ENCODE data around the gene TNFRSF21. TPM values are rescaled to one million over a fixed set of nuclear protein-coding genes. Genes with fewer than 3 reads are reported as not detected.
"Not testable (repeated sequence)": the region's sequence is repeated elsewhere in the genome, so short reads cannot be mapped to it uniquely, and the experiment has no call there.

The TNFRSF21 gene
- total RNA-seq, 1 donor, result 5.2 TPM

DNA sequence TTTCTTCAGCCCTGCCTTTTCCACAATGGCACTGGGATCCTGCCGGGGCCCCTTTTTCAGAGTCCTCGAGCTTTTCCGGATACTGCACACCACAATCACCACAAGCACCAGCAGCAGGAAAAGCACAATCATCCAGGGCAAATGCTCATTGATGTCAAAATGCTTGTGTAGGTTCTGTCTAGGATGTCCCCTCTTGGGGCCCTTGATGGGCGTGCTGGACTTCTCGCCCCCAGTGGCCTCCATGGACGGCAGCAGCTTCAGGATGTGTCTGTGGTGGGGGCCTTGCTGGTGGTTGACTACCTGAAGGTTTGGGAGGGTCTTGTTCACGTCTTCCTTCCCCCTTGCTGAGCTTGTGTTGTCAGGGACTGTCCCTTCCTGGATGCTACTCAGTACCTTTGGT is 25.7 kb downstream of the TNFRSF21 start:
- H3K4me1 ChIP-seq (ENCODE audit: insufficient read depth, low read length), result no peaks in the 10 kb centered on the region

DNA sequence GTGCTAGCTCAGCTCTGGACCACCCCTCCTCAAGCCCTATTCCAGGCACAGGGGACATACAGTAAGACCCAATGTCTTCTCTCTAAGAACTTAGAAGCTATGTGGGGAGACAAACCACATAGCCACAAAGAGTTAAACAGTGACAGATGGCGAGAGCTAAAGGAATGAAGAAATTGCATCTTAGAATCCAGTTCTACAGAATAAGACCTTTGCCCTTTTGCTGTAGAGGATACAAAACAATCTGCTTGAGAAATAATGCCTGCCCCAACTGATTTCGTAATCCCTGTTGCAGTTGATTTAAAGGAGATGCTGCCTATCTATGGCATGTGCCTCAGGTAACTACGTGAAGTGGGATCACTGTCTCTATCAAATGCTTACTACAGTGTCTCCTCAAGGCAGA is 31.2 kb downstream of the TNFRSF21 start:
- Histone ChIP-seq H3K27me3 (ENCODE audit: insufficient read depth, low read length) (no peaks in the 10 kb centered on the region), H3K9me3 (ENCODE audit: low read depth, low read length) (no peaks in the 10 kb centered on the region), H3K4me3 (ENCODE audit: low read length) (no peak overlapping the region), H3K4me1 (ENCODE audit: insufficient read depth, low read length) (no peaks in the 10 kb centered on the region)

More for the DNA sequence above, 25.7 kb downstream of the TNFRSF21 start:
- Histone ChIP-seq H3K4me3 (ENCODE audit: low read length) (no peak overlapping the region), H3K27me3 (ENCODE audit: insufficient read depth, low read length) (no peaks in the 10 kb centered on the region), H3K9me3 (ENCODE audit: low read depth, low read length) (no peaks in the 10 kb centered on the region)

DNA sequence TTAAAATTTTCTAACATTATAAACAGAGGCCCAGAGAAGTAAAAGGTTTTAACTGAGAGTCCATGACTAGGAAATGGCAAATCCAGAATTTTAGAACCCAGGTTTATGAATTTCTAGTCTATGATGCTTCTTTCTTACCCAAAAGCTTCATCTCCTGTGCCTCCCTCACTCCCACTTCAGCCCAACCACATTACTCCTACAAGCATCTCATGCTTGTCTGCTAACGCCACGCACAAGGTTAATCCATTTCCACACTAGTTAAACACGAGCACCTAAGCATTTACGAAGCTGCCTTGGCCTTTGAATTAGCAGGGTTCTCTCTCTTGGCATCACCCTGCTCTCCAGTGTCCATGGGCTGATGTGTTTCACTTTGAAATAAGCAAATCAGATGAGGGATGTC is 32.0 kb downstream of the TNFRSF21 start:
- Histone ChIP-seq H3K27me3 (ENCODE audit: insufficient read depth, low read length) (no peaks in the 10 kb centered on the region), H3K4me1 (ENCODE audit: insufficient read depth, low read length) (no peaks in the 10 kb centered on the region), H3K9me3 (ENCODE audit: low read depth, low read length) (no peaks in the 10 kb centered on the region), H3K4me3 (ENCODE audit: low read length) (no peak overlapping the region)

DNA sequence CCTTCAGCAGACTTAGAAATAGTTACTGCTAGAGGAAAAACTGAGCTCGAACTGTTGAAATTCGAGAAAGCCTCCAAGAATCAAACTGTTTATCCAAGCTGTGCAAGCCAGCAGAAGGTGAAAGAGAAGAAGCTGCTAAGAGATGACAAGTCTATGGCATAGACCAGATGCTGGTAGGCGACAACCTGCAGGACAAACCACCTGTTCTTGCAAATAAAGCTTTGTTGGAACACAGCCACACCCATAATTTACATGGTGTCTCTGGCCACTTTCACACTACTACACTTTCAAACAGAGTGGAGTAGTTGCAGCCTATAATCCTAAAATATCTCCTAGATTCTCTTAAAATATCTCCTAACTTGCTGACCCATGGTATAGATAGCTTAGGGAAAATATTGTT is 33.3 kb downstream of the TNFRSF21 start:
- no peaks in the 10 kb centered on the region for H3K4me1 ChIP-seq (ENCODE audit: insufficient read depth, low read length)
- no peaks in the 10 kb centered on the region for H3K27me3 ChIP-seq (ENCODE audit: insufficient read depth, low read length)
- H3K4me3 ChIP-seq (ENCODE audit: low read length), result no peak overlapping the region
- H3K9me3 ChIP-seq (ENCODE audit: low read depth, low read length), result no peaks in the 10 kb centered on the region

DNA sequence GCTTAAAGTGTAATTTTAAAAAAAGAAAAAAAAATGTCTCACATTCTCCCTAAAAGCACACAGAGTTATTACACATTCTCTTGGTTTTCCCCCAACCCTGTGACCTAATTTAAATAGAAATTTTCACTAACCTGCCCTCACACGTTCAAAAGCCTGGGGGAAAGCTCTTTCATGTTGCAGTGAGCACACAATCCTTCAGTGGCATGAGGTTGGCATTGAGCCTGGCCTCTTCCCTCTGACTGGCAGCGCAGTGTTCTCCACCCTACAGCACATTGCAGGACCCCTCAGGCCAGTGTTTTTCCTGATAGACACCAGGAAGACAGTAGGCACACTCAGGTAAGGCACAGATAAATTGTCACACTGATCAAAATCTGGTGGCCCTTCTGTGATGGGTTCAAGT is 34.1 kb downstream of the TNFRSF21 start:
- no peaks in the 10 kb centered on the region for H3K27me3 ChIP-seq (ENCODE audit: insufficient read depth, low read length)
- H3K4me1 ChIP-seq (ENCODE audit: insufficient read depth, low read length), result no peaks in the 10 kb centered on the region
- H3K4me3 ChIP-seq (ENCODE audit: low read length), result no peak overlapping the region
- no peaks in the 10 kb centered on the region for H3K9me3 ChIP-seq (ENCODE audit: low read depth, low read length)

DNA sequence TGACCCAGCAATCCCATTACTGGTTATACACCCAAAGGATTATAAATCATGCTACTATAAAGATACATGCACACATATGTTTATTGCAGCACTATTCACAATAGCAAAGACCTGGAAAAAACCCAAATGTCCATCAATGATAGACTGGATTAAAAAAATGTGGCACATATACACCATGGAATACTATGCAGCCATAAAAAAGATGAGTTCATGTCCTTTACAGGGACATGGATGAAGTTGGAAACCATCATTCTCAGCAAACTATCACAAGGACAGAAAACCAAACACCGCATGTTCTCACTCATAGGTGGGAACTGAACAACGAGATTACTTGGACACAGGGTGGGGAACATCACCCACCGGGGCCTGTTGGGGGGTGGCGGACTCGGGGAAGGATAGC is 34.6 kb downstream of the TNFRSF21 start:
- not testable (repeated sequence) for H3K4me3 ChIP-seq (ENCODE audit: low read length); H3K4me1 ChIP-seq (ENCODE audit: insufficient read depth, low read length); H3K9me3 ChIP-seq (ENCODE audit: low read depth, low read length); H3K27me3 ChIP-seq (ENCODE audit: insufficient read depth, low read length)

DNA sequence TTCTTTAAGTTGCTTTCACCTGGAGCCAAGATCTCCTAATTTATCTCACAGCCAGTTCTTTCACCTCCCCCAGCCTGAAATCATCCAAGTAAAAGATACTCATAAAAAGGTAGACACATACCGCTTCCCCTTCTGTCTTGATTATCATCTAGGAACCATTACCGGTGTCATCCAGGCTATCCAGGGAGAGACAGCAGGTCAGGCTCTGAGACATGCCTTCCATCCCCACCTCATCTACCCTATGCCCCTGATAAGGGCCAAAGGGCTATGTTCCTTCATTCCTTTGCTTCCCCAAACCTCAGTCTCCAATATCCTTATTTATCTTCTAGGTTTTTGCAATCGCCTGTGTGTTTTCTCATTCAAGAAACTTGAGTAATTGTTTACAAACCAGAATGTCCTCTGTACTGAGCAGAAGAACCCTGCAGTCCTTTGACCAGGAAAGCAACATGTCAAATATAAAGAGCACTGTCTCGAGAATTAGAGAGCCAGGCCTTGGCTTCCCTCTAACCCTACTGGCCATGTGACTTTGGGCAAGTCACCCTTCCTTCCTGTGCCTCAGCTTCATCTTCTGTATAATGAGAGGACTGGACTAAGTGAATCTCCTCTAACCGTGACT is 41.0 kb downstream of the TNFRSF21 start:
- H3K4me3 ChIP-seq (ENCODE audit: low read length), result no peak overlapping the region
- H3K9me3 ChIP-seq (ENCODE audit: low read depth, low read length), result no peaks in the 10 kb centered on the region
- H3K27me3 ChIP-seq (ENCODE audit: insufficient read depth, low read length), result no peaks in the 10 kb centered on the region
- H3K4me1 ChIP-seq (ENCODE audit: insufficient read depth, low read length), result no peaks in the 10 kb centered on the region

DNA sequence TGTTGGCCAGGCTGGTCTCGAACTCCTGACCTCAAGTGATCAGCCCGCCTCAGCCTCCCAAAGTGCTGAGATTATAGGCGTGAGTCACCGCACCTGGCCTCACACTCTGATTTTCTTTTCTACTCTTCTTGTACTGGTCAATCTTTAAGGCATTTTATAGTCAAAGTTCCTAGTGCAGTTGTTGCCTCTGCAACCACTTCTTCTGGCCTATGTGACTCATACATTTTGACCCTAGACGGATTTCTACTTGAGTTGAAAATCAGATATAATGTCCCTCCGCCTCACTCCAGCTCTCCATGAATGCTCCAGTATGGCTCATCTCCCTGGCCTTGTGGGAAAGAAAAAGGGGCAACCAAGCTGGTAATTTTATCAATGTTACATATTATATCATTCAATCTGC is 42.4 kb downstream of the TNFRSF21 start:
- Histone ChIP-seq H3K4me1 (ENCODE audit: insufficient read depth, low read length) (no peaks in the 10 kb centered on the region), H3K4me3 (ENCODE audit: low read length) (no peak overlapping the region), H3K9me3 (ENCODE audit: low read depth, low read length) (no peaks in the 10 kb centered on the region), H3K27me3 (ENCODE audit: insufficient read depth, low read length) (no peaks in the 10 kb centered on the region)

DNA sequence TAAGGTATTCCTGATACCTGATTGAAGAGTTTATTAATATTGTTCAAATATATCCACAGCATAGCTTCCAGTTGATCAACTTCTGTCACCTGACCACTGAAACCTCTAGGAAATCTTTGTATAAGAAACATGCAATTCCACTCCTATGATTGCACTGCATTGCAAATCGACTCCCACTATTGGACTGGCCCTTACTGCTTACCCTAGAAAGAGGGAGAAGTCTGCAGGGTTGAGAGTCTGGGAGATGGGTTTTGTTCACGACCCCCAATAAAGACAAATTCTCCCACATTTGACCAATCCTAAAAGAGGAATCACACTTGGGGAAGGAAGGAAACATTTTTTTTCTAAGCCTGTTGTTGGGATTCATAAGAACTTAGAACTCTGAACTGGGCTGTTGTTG is 43.7 kb downstream of the TNFRSF21 start:
- Histone ChIP-seq H3K4me1 (ENCODE audit: insufficient read depth, low read length) (no peaks in the 10 kb centered on the region), H3K27me3 (ENCODE audit: insufficient read depth, low read length) (no peaks in the 10 kb centered on the region), H3K4me3 (ENCODE audit: low read length) (no peak overlapping the region), H3K9me3 (ENCODE audit: low read depth, low read length) (no peaks in the 10 kb centered on the region)

DNA sequence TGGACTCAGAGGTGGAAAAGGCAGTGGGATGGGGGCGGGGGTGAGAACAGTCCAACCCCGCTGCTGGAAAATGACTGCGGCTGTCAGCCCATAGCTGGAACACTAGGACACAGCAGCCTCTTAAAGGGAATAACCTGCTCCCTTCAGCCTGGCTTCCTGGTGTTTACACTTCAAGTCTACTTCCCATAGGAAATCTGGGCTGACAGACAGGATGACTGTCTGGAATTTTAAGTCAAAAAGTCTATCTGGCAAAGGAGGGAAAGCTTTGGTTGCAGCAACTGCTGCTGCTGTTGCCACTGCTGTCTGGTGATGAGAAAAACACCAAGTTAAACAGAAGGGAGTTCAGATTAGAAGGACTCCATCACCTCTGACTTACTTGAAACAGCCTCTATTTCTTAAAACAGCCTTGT is 44.9 kb downstream of the TNFRSF21 start:
- H3K4me1 ChIP-seq (ENCODE audit: insufficient read depth, low read length), result no peaks in the 10 kb centered on the region
- no peaks in the 10 kb centered on the region for H3K27me3 ChIP-seq (ENCODE audit: insufficient read depth, low read length)
- H3K9me3 ChIP-seq (ENCODE audit: low read depth, low read length), result no peaks in the 10 kb centered on the region
- no peak overlapping the region for H3K4me3 ChIP-seq (ENCODE audit: low read length)

DNA sequence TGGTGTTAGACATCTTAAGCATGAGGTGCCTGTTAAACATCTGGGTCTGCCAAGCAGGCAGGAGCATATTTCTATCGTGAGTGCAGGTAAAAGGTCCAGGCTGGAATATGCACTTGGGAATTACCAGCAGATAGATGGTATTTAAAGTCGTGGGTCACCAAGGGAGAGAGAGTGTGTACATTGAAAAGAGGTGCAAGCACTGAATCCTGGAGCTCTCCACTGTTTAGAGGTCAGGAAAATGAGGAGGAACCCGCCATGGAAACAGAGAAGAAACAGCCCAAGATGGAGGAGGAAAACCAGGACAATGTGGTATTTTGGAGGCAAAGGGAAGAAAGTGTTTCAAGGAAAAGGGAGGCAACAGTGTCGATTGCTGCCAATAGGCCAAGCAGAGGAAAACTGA is 46.4 kb downstream of the TNFRSF21 start:
- Histone ChIP-seq H3K27me3 (ENCODE audit: insufficient read depth, low read length) (no peaks in the 10 kb centered on the region), H3K9me3 (ENCODE audit: low read depth, low read length) (no peaks in the 10 kb centered on the region), H3K4me3 (ENCODE audit: low read length) (no peak overlapping the region), H3K4me1 (ENCODE audit: insufficient read depth, low read length) (no peaks in the 10 kb centered on the region)

DNA sequence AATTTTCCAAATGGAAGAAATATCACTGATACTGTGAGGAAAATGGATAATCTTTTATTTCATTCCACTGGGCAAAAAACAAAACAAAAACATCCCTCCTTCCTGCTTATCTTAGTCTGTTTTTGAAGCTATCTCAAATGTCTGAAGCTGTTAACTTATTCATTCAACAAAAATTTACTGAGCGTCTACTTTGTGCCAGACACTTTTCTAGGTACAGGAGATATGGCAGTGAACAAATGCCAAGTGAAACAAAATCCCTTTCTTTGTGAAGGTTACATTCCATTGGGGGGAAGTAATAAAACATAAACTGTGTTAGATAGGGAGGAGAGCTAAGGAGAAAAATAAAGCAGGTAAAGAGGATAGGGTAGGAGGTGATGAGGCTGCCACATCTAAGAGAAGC is 47.5 kb downstream of the TNFRSF21 start:
- Histone ChIP-seq H3K27me3 (ENCODE audit: insufficient read depth, low read length) (no peaks in the 10 kb centered on the region), H3K4me3 (ENCODE audit: low read length) (no peak overlapping the region), H3K9me3 (ENCODE audit: low read depth, low read length) (no peaks in the 10 kb centered on the region), H3K4me1 (ENCODE audit: insufficient read depth, low read length) (no peaks in the 10 kb centered on the region)

DNA sequence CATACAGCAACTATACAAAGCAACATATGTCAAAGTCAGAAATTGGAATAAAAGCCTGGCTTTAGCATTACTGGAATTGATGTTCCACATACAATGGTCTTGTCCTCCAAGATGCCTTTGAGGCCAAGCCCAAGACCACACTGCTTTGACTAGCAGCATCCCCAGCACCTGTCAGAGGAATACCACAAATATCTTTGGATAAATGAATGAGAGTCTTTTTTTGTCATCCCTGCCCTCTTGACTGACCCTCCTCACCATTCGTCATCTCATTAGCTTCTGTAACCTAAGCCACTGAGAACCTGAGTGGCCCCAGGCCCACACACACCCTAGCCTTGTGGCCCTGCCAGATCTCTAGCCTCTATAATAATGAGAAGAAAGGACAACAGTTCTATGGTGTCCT is 48.5 kb downstream of the TNFRSF21 start:
- Histone ChIP-seq H3K27me3 (ENCODE audit: insufficient read depth, low read length) (no peaks in the 10 kb centered on the region), H3K4me1 (ENCODE audit: insufficient read depth, low read length) (no peaks in the 10 kb centered on the region), H3K9me3 (ENCODE audit: low read depth, low read length) (no peaks in the 10 kb centered on the region), H3K4me3 (ENCODE audit: low read length) (no peak overlapping the region)

DNA sequence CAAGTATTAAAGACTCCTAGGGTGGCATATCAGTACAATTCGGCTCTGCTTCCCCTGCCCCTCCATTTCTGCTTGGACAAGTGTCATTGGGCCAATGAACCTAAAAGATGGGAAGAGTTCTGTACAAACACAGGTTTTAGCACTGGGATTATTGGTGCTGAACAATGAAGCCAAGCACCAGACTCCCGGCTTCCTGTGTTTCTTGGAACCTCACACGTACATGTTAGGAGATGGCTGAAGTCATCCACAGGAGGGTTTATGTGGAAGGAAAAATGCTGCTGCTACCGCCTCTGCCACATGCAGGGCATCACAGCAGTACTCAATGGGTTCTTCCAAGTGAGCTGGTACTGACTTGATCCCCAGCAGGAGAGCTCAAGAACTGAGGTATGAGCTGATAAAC is 49.7 kb downstream of the TNFRSF21 start:
- no peak overlapping the region for H3K4me3 ChIP-seq (ENCODE audit: low read length)
- H3K9me3 ChIP-seq (ENCODE audit: low read depth, low read length), result no peaks in the 10 kb centered on the region
- H3K27me3 ChIP-seq (ENCODE audit: insufficient read depth, low read length), result no peaks in the 10 kb centered on the region
- H3K4me1 ChIP-seq (ENCODE audit: insufficient read depth, low read length), result no peaks in the 10 kb centered on the region

DNA sequence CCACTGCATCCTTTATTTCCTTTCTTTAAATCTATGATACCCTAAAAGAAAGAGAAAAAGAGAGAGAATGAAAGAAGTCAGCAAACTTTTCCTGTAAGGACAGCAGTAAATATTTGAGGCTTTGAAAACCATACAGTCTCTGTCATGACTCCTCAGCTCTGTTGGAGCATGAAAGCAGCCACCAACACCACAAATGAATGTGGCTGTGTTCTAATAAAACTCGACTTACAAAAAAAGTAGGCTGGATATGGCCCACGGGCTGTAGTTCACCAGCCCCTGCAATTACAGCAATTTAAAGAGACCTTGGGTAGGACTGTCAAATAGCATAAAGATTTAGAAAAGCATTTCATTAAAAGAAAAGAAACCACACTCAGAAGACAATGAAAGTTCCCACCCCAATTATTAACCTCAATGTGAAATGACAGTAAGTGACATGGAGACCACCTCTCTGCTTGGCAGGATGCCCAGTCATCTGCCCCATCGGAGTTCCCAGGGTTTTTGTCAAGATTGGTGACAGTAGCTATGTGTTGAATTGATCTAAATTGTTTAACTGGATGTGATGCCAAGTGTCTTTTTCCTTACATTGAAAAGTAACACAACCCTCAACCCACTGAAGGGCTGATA is 50.9 kb downstream of the TNFRSF21 start:
- no peak overlapping the region for H3K4me3 ChIP-seq (ENCODE audit: low read length)
- no peaks in the 10 kb centered on the region for H3K27me3 ChIP-seq (ENCODE audit: insufficient read depth, low read length)
- H3K4me1 ChIP-seq (ENCODE audit: insufficient read depth, low read length), result no peaks in the 10 kb centered on the region
- no peaks in the 10 kb centered on the region for H3K9me3 ChIP-seq (ENCODE audit: low read depth, low read length)

DNA sequence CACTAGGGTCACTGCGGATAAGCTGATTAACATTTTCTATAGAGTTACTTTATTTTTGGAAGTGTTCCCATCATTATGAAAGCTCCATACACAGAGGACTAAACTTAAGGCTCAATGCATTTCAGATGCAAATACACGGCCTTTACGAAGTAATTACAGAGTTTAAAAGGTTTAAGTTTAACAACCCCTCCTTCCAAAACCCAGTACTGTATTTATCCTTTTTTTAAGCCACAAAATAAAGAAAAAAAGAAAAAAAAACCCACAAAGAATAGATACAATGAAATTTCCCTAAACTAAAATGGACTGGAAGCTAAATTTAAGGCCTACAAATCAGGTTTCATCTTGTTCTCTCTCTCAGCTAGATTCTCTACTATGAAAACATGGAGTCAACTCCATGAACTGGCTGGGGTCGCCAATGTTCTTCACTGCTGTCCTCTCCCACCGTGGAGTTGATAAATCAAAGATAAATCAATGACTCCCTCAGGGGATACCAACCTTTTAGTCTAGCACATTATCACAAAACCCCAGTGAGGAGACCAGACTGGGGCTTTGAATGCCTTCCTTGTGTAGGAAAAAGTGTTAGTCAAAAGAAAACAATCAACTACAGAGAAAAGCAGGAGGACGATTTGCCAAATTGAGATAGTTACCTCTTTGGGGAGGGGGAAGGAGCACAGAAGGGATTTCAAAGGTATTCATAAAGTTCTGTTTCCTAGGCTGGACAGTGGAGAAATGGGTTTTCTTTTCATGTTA is 52.5 kb downstream of the TNFRSF21 start:
- Histone ChIP-seq H3K27me3 (ENCODE audit: insufficient read depth, low read length) (no peaks in the 10 kb centered on the region), H3K9me3 (ENCODE audit: low read depth, low read length) (no peaks in the 10 kb centered on the region), H3K4me3 (ENCODE audit: low read length) (no peak overlapping the region), H3K4me1 (ENCODE audit: insufficient read depth, low read length) (no peaks in the 10 kb centered on the region)

Data from mononuclear cell (primary cell).